Osteoblast (primary cell): ENCODE results near the gene TMEM97. TPM values are rescaled to one million over a fixed set of nuclear protein-coding genes. Genes with fewer than 3 reads are reported as not detected.

Experiments
- DNase-seq: peaks from one replicate; pipeline ENCODE4 v3.0.0; 2011; ENCODE audit warnings: low spot score, mixed read lengths; ENCODE audit not compliant: insufficient read length; ENCODE audit errors: missing footprints
- H2AFZ ChIP-seq: 2 replicates; pipeline ENCODE4 v1.6.0; 2011; ENCODE audit warnings: mild to moderate bottlenecking, low read length
- H3K27ac ChIP-seq: 2 replicates; pipeline ENCODE4 v1.5.1; 2011; ENCODE audit warnings: mild to moderate bottlenecking, low read depth, low read length, moderate library complexity
- H3K27me3 ChIP-seq: 2 replicates; pipeline ENCODE4 v1.6.0; 2012; ENCODE audit warnings: mild to moderate bottlenecking, control low read depth, inconsistent platforms, low read length, moderate library complexity; ENCODE audit not compliant: insufficient read depth
- H3K36me3 ChIP-seq: 2 replicates; pipeline ENCODE4 v1.5.1; 2011; ENCODE audit warnings: mild to moderate bottlenecking, low read length, control low read depth, moderate library complexity; ENCODE audit not compliant: insufficient read depth
- H3K4me1 ChIP-seq: 2 replicates; pipeline ENCODE4 v1.5.1; 2011; ENCODE audit warnings: mild to moderate bottlenecking, low read length, control low read depth, moderate library complexity; ENCODE audit not compliant: insufficient read depth
- H3K4me2 ChIP-seq: 2 replicates; pipeline ENCODE4 v1.6.0; 2011; ENCODE audit warnings: mild to moderate bottlenecking, low read length; ENCODE audit not compliant: insufficient read depth
- H3K4me3 ChIP-seq: fragments of 200-600 bp; sonication (generic); 3 replicates; pipeline ENCODE4 v1.5.1; 2012; ENCODE audit warnings: mild to moderate bottlenecking, low read length, inconsistent platforms; ENCODE audit not compliant: insufficient read depth
- H3K79me2 ChIP-seq: 2 replicates; pipeline ENCODE4 v1.6.0; 2012; ENCODE audit warnings: mild to moderate bottlenecking, low read length, control low read depth, inconsistent platforms; ENCODE audit not compliant: insufficient read depth
- H3K9me3 ChIP-seq: 2 replicates; pipeline ENCODE4 v1.5.1; 2011; ENCODE audit warnings: low read depth, low read length, control low read depth
- H4K20me1 ChIP-seq: 2 replicates; pipeline ENCODE4 v1.6.0; 2012; ENCODE audit warnings: mild to moderate bottlenecking, low read length, control low read depth; ENCODE audit not compliant: insufficient read depth
- CTCF ChIP-seq: IDR thresholded peaks from 2 replicates; pipeline ENCODE4 v1.5.1; 2011; ENCODE audit warnings: mild to moderate bottlenecking, low read depth, low read length, moderate library complexity; ENCODE audit errors: extremely low read depth
- total RNA-seq: library from RNA; depleted of rRNA; stranded (reverse); fragments of >200 nt; gene quantifications from 2 replicates; pipeline ENCODE4 v1.2.3, GENCODE V29; 2012

The TMEM97 gene
- total RNA-seq, 1 donor: 20.6 TPM

DNA sequence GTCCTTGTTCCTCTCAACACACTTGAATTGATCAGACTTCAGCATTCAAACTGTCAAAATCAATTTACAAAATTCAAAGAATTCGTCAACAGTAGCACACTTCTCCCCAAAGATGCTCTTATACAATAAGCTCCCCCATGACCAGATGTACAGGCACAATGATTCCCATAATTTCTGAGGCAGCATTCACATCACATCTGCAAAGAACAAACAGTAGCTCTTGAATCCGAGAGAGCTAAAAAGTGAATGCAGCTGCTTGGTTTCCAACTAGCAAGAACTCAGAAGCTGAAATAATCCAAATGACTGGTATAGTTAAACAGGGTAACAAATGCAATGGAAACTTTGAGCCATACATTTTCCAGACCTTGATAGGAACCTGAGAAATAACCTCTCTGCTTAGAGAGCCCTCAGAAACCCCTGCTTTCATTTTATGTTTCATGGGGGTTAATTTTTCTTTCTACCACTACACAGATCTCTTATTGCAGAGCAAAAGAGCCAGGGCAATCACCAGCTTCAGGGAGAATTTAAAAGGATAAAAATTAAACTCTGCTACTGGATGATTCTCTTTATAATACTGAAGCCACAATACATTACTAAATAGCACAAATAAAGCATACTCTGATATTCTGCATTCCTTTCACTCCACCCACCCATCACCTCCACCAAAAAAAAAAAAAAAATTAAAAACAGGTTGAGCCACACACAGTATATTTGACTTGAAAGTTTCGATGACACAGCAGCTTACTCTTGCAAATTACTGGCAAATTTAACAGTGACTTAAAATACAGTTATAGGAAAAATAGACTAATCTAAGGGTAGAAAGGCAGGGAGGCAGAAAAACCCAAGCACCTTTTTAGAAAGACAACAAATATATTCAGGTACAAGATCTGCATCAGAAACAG, 23.1 kb upstream of the TMEM97 start:
- DNase-seq: no peak
- H3K4me3 ChIP-seq: no peak overlapping the region
- H4K20me1 ChIP-seq: no peaks in the 10 kb centered on the region
- no peaks in the 10 kb centered on the region for H3K79me2 ChIP-seq
- no peak overlapping the region for H2AFZ ChIP-seq
- peaks cover 8% of the 10 kb centered on the region for H3K27me3 ChIP-seq
- no peak overlapping the region for H3K27ac ChIP-seq
- H3K4me2 ChIP-seq: no peak overlapping the region
- no peaks in the 10 kb centered on the region for H3K9me3 ChIP-seq
- no peaks in the 10 kb centered on the region for H3K4me1 ChIP-seq
- H3K36me3 ChIP-seq: no peaks in the 10 kb centered on the region
- no peak for TF ChIP-seq CTCF

DNA sequence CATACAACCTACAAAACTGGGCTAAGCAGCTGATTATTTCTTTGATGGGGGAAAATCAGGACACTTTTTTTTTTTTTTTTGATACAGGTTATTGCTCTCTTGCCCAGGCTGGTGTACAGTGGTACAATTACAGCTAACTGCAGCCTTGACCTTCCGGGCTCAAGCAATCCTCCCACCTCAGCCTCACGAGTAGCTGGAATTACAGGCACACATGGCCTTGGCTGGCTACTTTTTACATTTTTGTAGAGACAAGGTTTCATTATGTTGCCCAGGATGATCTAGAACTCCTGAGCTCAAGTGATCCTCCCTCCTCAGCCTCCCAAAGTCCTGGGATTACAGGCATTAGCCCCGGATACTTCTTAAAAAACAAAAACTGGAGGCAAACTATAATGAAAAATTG, 20.6 kb upstream of the TMEM97 start:
- no peak overlapping the region for H3K4me3 ChIP-seq
- H2AFZ ChIP-seq: no peak overlapping the region
- H4K20me1 ChIP-seq: no peaks in the 10 kb centered on the region
- no peak for TF ChIP-seq CTCF
- no peak overlapping the region for H3K4me2 ChIP-seq
- no peak overlapping the region for H3K27ac ChIP-seq
- H3K9me3 ChIP-seq: no peaks in the 10 kb centered on the region
- no peaks in the 10 kb centered on the region for H3K79me2 ChIP-seq
- no peaks in the 10 kb centered on the region for H3K36me3 ChIP-seq
- no peaks in the 10 kb centered on the region for H3K4me1 ChIP-seq
- DNase-seq: no peak
- peaks cover 3% of the 10 kb centered on the region for H3K27me3 ChIP-seq

DNA sequence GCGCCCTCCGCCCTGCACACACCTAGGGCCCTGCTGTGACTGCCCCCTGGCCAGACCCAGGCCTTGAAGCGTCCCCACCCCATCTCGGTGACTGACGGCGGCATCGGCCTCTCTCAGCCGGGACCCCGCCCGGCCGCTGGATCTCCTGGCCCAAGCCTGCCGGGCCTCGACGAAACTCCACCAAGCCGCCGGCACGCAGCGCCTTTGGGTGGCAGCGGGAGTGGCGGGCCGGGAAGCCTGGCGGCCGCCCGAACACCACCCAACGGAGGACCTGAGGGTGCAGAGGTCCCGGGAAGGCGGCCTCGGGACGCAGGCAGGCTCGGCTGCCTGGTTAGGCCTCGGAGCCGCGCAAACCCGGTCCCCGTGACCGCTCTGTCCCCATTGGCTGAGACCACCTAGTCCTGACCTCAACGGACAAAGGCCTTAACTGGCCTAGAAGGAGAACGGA, 12.0 kb upstream of the TMEM97 start:
- Histone ChIP-seq H3K36me3 (no peaks in the 10 kb centered on the region), H3K9me3 (peaks cover 2% of the 10 kb centered on the region), H2AFZ (peak overlapping the region; percentile 56), H3K4me2 (no peak overlapping the region), H3K79me2 (no peaks in the 10 kb centered on the region), H3K4me3 (no peak overlapping the region), H3K4me1 (no peaks in the 10 kb centered on the region), H4K20me1 (no peaks in the 10 kb centered on the region), H3K27ac (no peak overlapping the region), H3K27me3 (peaks cover 33% of the 10 kb centered on the region)
- no peak for TF ChIP-seq CTCF
- DNase-seq: peak; percentile 34

GRCh38 chr17:28313841-28314240, 5.2 kb upstream of the TMEM97 start:
- H3K27me3 ChIP-seq: no peaks in the 10 kb centered on the region
- H3K4me2 ChIP-seq: no peak overlapping the region
- DNase-seq: no peak

More at GRCh38 chr17:28313841-28314240, 5.2 kb upstream of the TMEM97 start:
- no peak overlapping the region for H3K27ac ChIP-seq
- no peaks in the 10 kb centered on the region for H3K9me3 ChIP-seq
- H4K20me1 ChIP-seq: no peaks in the 10 kb centered on the region
- no peaks in the 10 kb centered on the region for H3K36me3 ChIP-seq
- TF ChIP-seq CTCF: no peak
- no peaks in the 10 kb centered on the region for H3K79me2 ChIP-seq
- peaks cover 8% of the 10 kb centered on the region for H3K4me1 ChIP-seq
- H2AFZ ChIP-seq: no peak overlapping the region
- no peak overlapping the region for H3K4me3 ChIP-seq
